SK-MEL-5 (cell line): Measurements from ENCODE around the gene CLSTN3. TPM values are rescaled to one million over a fixed set of nuclear protein-coding genes. Genes with fewer than 3 reads are reported as not detected.
A peak's percentile ranks its signal among the peaks of the same experiment; 100 is the strongest.
"Not testable (repeated sequence)": the region's sequence is repeated elsewhere in the genome, so short reads cannot be mapped to it uniquely, and the experiment has no call there.

Source experiments
- DNase-seq: peaks from one replicate; pipeline ENCODE4 v3.0.0-alpha.2; 2016; ENCODE audit warnings: low read depth, low spot score
- in situ Hi-C: cut with HindIII; loops from 2 replicates; pipeline ENCODE4 v1.10.0; 2016; ENCODE audit warnings: low sequenced_read_pairs, high pct_unique_total_duplicates, low pct_unique_long_range_greater_than_20kb
- total RNA-seq: library from RNA; depleted of rRNA; stranded (reverse); fragments of >200 nt; shearing (Covaris generic); gene quantifications from 2 replicates; pipeline ENCODE4 v1.2.3, GENCODE V29; 2014

The CLSTN3 gene
- total RNA-seq, 1 experiment from 2014 or later: 1.0 TPM

DNA sequence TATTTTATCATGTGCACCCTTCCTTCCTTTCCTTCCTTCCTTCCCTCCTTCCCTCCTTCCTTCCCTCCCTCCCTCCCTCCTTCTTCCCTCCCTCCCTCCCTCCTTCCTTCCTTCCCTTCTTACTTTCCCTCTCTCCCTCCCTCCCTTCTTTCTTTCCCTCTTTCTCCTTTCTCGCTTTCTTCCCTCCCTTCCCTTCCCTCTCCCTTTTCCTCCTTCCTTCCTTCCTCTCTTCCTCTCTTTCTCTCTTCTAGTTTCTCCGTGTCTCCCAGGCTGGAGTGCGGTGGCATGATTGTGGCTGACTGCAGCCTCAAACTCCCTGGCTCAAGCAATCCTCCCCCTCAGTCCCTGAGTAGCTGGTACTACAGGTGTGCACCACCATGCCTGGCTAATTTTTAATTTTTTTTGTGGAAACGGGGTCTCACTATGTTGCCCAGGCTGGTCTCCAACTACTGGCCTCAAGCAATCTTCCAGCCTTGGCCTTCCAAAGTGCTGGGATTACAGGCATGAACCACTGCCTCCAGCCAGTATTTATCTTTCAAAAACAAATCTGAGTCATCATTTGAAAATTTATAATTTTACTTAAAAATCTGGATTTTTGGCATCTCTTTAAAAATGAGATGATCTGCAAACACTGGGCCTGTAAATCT lies 29.0 kb upstream of the CLSTN3 start:
- in situ Hi-C loops: no loop called here
- DNase-seq: no peak

DNA sequence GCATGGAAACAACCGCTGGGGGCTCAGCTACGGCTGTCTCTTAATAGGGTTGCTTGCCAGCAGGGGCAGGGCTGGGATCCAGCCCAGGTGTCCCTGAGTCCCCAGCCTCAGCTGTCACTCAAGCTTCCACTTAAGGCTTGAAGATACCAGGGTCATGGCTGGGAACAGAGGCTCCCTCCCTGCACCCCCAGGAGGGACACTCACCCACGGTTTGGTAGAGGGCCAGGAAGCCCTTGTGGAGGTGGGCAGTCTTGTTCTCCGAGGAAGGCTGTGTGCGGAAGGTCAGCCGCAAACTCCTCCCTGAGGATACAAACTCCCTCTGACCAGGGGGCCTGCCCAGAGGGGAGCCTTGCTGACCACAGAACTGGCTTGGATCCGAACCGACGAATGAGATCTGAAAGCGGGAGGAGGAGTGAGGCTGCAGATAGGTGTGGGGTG lies 28.5 kb upstream of the CLSTN3 start:
- no peak for DNase-seq
- in situ Hi-C loops: no loop called here

DNA sequence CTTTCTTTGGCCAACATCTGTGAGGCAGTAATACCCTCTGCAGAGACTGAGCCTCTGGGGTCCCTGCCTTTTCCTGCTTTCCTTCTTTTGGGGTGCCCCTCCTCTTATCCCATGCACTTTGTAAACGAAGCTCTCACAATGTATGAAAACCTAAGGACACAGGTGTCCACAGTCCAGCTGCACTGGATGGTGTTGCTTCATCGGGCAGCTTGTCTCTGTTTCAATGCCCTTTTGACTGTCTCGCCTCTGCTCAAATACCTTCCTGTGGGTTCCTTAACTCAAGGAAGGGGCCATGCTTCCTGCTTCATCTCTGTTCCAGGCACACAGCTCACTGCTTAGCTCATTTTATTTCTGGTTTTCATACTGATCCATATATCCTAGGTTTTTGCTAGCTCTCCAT lies 27.6 kb upstream of the CLSTN3 start:
- in situ Hi-C loops: no loop called here
- no peak for DNase-seq

DNA sequence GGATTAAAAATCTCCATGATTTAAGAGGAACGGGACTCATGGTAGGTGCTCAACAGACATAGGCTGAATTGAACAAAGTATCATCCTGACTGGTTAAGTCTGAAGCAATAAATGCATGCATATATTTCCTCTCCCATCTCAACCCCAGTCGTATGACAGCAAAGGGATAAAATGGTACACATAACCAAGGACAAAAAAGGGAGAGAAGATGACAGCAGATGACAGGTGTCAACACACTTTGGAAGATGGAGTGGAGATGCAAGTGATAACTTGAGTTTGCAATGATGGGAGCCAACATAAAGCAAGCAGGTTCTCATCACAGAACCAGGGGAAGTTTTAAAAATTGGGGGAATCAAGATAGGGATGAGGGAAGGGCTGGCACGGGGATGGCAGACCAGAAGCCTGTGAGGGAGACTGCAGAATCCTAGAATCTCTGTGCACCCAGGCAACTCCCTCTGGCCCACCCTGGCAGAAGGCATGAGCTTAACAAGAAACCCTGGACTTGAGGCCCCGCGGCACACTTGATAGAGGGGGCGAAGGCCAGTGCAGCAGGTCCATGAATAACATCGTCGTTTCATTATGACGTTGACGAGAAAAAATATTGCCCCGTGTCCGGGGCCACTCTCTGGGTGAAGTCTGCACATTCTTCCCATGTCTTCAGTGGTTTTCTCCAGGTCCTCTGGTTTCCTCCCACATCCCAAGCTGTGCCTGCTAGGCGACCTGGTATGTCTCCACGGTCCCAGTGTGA lies 26.2 kb upstream of the CLSTN3 start:
- DNase-seq: no peak
- in situ Hi-C loops: no loop called here

DNA sequence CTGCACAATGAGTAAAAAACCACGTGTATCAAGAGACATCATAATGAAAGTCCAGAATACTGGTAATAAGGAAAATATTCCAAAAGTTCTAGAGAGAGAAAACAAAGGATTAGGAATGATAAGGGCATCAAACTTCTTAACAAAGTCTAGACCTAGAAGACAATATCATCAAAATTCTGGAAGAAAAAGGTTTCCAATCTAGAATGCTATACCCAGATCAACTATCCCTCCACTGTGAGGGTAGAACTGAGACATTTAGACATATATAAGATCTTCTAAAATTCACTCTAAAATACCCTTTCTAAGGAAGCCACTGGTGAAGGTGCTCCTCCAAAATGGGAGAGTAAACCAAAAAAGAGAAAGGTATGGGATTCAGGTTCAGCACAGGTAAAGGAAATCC lies 24.1 kb upstream of the CLSTN3 start:
- in situ Hi-C loops: no loop called here
- no peak for DNase-seq

DNA sequence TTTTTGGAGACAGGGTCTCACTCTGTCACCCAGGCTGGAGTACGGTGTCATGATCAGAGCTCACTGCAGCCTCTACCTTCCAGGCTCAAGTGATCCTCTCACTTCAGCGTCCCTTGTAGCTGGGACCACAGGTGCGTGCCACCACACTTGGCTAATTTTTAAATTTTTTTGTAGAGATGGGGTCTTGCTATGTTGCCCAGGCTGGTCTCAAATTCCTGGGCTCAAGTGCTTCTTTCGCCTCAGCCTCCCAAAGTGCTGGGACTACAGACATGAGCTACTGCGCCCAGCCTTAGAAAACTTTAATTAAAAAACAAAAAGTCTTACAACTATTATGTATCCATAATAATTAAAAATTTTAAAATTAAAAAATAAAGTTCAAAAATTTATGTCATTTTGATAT lies 23.0 kb upstream of the CLSTN3 start:
- in situ Hi-C loops, DNase-seq: not testable (repeated sequence)

DNA sequence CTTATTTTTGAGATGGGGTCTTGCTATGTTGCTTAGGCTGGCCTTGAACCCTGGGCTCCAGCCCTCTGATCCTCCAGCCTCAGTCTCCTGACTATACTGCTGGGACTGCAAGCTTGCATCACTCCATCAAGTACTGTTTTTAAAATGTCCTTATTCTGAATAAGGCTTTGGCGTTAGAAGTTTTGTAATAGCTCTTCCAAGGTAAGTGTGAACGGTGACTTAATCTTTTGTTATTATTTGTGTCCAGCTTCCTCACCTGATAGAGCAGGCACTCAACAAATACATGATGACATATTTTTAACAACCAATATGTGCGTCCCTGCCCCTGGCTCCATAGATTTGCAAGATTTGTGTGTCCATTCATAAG lies 22.6 kb upstream of the CLSTN3 start:
- in situ Hi-C loops: no loop called here

DNA sequence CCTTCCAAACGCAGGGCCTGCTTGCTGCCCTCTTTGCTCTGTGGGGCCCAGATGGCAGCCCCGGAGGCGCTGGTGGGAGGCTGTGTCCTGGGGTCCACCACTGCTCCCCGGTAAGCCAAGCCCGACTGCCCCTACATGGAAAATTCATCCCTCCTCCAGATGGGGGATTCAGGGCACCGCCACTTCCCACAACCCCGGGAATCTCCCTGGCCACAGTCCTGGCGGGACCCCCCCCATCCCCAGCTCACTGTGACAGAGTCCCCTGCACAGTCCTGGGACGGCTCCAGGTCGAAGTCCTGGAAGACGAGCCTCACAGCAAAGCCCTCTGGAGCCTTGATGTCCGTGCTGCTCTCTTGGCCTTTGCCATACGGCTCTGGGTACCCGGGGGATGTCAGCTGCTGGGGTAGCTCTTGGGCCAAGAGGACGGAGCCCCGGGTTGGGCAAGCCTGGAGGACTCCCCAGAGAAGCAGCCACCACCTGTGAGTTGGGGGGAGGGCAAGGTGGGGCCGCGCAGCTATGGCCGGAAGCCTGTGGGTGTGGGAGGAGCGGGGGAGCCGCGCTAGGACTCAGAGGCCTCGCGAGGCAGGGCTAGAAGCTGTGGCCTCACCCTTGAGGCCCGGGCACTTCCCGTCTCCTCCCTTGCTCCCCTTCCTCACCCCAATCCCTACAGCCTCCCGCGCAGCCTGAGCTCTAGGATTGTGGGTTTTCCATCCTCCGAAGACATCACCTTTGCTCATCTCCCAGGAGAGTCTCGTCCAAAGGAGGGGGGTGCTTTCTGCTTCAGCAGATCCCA lies 22.0 kb upstream of the CLSTN3 start:
- in situ Hi-C loops: no loop called here
- DNase-seq: no peak

More for the DNA sequence above, 22.6 kb upstream of the CLSTN3 start:
- no peak for DNase-seq

DNA sequence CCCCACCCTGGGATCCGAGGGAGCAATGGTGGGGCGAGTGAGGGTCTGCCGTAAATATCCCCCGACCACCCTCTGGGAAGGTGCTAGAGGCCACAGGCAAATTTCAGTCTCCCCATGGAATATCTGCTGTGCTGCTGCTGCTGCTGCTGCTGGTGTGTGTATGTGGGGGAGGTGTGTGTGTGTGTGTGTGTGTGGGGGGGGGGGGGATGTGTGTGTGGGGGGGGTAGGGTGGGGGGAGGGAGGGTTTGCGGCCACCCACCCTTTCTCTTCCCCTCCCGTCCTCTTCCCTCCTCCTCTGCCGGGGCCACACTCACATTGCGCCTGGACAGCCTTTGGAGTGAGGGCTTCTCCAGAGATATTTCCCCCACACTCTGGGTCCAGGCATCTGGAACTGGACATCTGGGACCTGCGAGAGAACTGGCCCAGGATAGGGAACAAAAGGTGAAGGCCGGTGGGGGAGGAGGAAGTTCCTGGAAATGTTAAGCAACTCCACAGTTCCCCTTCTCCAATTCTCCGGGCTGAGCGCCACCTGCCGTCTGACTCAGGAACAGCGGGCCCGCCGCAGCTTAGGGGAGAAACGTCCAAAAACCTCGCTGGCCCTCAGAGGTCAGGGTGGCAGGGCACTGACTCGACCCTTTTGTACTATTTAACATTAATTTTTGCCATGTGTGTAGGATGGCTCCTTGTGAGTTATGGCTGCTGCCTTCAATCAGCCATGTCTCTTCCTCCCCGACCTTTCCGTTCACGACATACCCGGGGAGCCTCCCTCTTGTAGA lies 21.2 kb upstream of the CLSTN3 start, which contains the start of gene C1RL:
TSS of gene C1RL (minus strand) at position 419 of the 776 bp plus-strand sequence. CDS start at position 385, 34 bp downstream.
- peak; percentile 82 for DNase-seq
- in situ Hi-C loops: no loop called here

DNA sequence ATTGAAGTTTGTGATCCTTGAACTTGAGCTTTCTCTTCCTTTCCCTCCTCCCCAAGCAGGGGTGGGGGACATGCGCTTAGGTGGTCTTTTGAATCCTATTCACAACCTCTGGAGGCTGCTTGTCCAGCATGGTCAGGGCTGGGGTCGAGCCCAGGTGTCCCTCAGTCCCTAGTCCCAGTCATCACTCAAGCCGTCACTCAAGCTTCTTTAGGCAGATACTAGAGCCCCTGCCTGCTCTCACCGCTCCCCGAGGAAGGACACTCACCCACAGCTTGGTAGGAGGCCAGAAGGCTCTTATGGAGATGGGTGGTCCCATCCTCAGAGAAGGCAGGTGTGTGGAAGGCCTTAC lies 20.6 kb upstream of the CLSTN3 start:
- in situ Hi-C loops: no loop called here
- no peak for DNase-seq

DNA sequence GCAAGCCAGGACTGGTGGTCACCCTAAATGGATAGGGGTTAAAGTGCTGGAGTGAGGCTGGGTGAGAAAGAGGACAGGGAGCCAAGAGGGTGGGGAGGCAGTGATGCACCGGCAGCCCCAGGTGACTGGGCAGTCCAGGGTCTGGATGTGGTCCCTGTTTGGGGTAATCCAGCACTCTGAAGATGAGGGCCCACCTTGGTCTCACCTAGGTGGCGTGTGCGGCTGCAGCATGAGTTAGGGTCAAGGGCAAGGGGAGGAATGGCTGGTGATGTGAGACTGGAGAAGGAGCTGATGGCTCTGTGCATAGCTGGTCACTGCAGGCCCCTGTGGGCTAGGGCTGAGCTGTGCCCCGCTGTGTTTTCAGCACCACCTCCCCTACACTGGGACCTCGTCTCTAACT lies 19.5 kb upstream of the CLSTN3 start:
- in situ Hi-C loops: no loop called here
- no peak for DNase-seq

DNA sequence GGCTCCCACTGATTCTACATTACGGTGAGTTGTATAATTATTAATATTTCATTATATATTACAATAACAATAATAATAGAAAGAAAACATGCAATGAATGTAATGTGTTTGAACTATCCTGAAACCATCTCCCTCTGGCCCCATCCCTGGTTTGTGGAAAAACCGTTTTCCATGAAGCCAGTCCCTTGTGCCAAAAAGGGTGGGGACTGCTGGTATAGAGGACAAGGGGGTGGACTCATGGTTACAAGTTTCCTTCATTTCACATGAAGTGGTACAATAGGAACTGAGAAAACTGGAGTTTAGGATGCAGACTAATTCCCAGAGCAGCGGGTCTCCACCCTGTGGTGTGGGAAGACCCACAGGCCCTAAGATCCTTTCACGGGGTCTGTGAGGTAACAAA lies 18.1 kb upstream of the CLSTN3 start:
- DNase-seq: no peak
- in situ Hi-C loops: no loop called here

DNA sequence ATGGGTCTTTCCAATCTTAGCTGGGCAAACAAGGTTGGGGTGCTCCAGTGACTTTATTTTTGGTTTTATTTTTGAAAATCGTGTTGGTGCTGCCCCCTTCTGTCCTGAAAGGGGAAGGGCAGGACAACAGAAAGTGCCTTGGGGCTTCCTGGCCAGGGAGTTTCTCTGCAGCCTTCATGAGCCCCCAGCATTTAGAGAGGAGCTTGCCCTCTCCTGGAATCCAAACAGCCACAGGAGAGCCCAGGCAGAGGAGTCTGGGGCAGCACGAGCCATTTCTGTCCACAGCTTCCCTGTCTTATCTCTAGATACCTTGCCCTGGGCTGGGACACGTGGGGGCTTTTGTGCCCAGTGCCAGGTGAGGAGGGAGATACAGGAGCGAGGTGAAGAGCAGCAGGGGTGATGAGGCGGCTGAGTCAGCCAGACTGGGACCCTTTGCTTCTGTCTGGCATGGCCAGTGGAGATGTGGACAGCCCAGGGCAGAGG lies 16.7 kb upstream of the CLSTN3 start:
- in situ Hi-C loops: no loop called here
- peak; percentile 61 for DNase-seq

DNA sequence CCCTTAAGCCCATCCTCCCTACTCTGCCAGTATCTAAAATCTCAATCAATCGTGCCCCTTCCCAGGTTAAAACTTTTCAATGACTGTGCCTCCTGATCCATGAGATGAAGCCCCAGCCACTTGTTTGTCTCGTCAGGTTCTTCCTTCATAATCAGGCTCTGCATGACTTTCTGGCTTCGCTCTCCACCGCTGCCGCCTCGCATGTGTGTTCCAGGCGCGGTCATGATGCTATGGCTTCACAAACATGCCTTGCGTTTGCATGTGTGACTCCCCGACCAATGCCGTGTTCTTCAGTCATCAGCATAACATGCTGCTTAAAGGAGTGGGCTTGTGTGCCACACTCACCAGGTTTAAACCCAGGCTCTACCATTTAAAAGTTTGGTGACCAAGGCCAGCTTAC lies 16.2 kb upstream of the CLSTN3 start:
- in situ Hi-C loops: no loop called here
- DNase-seq: no peak

DNA sequence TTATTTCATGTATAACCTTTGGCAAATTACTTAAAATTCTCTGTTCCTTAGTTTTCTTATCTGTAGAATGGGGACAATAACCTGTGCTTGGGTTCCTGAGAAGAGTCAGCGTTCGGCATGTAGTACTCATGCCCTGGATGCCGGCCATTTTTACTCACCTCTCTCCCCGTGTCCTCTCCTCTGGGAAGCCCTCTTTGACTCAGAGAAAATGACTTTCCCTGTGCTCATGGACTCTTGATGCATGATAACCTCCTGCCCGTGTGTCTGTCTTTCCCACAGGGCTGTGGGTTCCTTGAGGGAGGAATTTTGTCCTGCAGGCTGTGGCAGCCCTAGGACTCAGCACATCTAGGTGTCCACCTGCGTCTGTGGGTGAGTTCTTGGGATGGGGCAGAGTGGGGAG lies 15.3 kb upstream of the CLSTN3 start:
- in situ Hi-C loops: no loop called here

DNA sequence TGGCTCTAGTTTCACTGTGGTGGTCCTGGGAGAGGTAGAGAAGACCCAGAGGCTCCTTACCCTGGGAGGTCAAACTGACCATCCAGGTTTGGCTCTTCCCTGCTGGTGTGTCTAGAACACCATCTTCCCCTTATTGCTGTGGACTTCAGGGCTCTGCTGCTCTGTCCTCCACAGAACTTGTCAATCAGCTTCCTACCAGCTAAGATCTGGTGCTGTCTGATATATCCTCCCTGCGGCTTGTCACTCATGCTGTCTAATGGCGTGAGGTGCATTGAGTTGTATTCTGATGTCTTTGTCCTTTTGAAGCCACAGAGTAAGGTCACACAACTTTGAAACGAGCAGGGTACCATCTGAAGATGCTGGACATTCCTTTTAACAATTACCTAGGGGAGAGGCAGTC lies 14.0 kb upstream of the CLSTN3 start:
- no peak for DNase-seq
- in situ Hi-C loops: no loop called here

More for the DNA sequence above, 15.3 kb upstream of the CLSTN3 start:
- DNase-seq: no peak

DNA sequence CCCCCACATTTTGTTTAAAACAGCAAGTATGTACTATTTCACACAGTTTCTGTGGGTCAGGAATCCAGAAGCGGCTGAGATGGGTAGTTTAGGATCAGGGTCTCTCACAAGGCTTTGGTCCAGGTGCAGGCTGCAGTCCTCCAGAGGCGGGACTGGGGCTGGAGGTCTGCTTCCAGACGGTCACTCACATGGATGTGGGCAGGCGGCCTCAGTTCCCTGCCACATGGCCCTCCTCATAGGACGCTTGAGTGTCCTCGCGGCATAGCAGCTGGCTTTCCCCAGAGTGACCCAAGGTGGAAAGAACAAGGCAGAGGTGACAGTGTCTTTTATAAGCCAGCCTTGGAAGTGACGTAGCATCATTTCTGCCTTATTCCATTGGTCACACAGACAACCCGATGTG lies 13.3 kb upstream of the CLSTN3 start:
- no peak for DNase-seq
- in situ Hi-C loops: no loop called here

DNA sequence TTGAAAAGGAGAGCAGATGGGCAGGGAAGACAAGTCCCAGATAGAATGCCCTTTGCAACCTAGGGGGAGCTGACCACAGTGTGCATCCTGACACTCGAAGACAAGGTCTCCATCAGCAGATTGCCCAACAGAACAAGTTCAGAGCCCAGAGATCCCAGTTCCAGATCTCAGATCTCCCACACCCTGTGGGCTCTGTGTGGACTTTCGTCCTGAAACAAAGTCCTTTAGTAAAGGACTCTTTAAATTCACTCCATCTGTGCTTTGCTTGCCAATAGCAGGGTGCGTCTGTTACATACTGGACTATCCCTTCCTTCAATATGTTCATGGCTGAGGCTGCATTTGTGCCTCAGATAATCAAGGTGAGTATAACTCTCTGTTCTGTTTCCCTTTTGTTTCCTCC lies 12.5 kb upstream of the CLSTN3 start:
- no peak for DNase-seq
- in situ Hi-C loops: no loop called here
